Mucosa of descending colon (tissue), 3 donors: ENCODE data around the gene ABHD10. TPM values are rescaled to one million over a fixed set of nuclear protein-coding genes. Genes with fewer than 3 reads are reported as not detected.

Experiments
- ATAC-seq: fragments of 200-7000 bp; cut with Tn5 transposase; one replicate; pipeline ENCODE4 v1.9.1; 2020; ENCODE audit warnings: mild to moderate bottlenecking, moderate library complexity
- DNase-seq, 3 donors: peaks; one replicate each; pipeline ENCODE4 v3.0.0-alpha.2; 2020
- H3K36me3 ChIP-seq: fragments of 200-600 bp; one replicate; pipeline ENCODE4 v1.8.0; 2021; ENCODE audit warnings: low read depth, mild to moderate bottlenecking
- H3K4me1 ChIP-seq: fragments of 200-600 bp; one replicate; pipeline ENCODE4 v1.8.0; 2021; ENCODE audit warnings: low read depth, mild to moderate bottlenecking
- H3K4me3 ChIP-seq: fragments of 200-600 bp; one replicate; pipeline ENCODE4 v1.8.0; 2021; ENCODE audit warnings: mild to moderate bottlenecking
- H3K9me3 ChIP-seq: fragments of 200-600 bp; one replicate; pipeline ENCODE4 v1.8.0; 2021; ENCODE audit warnings: mild to moderate bottlenecking
- intact Hi-C, 2 donors: fragments of 100-400 bp; cut with DNase I in 1 of 2; cut with micrococcal nuclease in 1 of 2; formaldehyde crosslinking; loops; one replicate each; pipeline versions ENCODE4 v1.11.0 to v1.11.1; 2022; cut with DNase I, micrococcal nuclease
- total RNA-seq, 3 donors: library from RNA; stranded (reverse); fragmentation: NEBNext Ultra II Directional in 2 of 3; extraction: Animal tissue kit (Norgen Biotek cat#: 25700) in 2 of 3; gene quantifications; one replicate each; pipeline versions ENCODE4 v1.2.1 to v1.2.4, GENCODE V29; 2021 to 2023
- TF ChIP-seq, protein P1 (sequence below): fragments of 200-600 bp; IDR thresholded peaks from one replicate; pipeline ENCODE4 v1.8.0; 2022; ENCODE audit warnings: antibody characterized with exemption, mild to moderate bottlenecking
- donor health status: DM: no; HTN: no; CAD: no; lungs with moderate emphysema.
- donor health status: DM: no; HTN: no; CAD: no.
- donor health status: DM: no; HTN: yes; CAD: no.

The ABHD10 gene
- total RNA-seq, 3 donors from 2014 or later: 19.9 to 26.3 (median 22.4) TPM

DNA sequence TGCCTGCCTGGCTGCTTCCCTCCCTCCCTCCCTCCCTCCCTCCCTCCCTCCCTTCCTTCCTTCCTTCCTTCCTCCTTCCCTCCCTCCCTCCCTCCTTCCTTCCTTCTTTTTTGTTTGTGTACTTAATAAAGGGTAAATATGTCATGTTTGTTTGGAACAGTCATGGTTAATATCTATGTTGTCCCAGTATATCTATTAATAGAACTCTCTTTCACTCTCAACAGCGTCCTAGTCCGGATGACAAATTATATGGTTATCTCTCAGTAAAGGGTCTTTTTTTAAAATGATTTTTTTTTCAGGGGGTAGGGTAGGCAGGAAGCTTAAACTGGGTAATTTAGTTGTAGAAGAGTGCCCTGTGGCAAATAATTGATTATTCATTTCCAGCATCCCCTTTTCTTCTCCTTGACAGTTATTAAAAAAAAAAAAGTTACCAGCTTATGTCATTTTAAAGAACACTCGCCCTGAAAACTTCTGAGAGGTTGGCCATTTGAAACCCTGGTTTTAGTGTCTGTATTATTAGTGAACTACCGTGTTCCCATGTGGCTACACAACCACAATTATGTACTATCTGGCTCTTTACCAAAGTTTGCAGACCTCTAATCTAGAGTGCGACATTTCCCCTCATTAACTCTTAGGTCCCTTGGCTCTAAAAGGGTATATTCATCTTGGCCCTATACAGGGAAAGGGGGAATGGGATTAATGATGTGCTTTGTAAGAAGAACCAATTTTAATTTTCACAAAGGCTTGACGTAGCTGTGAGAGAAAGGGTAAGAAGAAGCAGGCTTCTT is 33.6 kb downstream of the ABHD10 start:
- no peaks in the 10 kb centered on the region for H3K36me3 ChIP-seq
- DNase-seq (no peak), ATAC-seq (no peak)
- TF ChIP-seq, protein P1, sequence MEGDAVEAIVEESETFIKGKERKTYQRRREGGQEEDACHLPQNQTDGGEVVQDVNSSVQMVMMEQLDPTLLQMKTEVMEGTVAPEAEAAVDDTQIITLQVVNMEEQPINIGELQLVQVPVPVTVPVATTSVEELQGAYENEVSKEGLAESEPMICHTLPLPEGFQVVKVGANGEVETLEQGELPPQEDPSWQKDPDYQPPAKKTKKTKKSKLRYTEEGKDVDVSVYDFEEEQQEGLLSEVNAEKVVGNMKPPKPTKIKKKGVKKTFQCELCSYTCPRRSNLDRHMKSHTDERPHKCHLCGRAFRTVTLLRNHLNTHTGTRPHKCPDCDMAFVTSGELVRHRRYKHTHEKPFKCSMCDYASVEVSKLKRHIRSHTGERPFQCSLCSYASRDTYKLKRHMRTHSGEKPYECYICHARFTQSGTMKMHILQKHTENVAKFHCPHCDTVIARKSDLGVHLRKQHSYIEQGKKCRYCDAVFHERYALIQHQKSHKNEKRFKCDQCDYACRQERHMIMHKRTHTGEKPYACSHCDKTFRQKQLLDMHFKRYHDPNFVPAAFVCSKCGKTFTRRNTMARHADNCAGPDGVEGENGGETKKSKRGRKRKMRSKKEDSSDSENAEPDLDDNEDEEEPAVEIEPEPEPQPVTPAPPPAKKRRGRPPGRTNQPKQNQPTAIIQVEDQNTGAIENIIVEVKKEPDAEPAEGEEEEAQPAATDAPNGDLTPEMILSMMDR: no peak
- H3K9me3 ChIP-seq: no peaks in the 10 kb centered on the region
- no peak overlapping the region for H3K4me3 ChIP-seq
- intact Hi-C loops: no loop called here
- H3K4me1 ChIP-seq: peaks cover 2% of the 10 kb centered on the region

DNA sequence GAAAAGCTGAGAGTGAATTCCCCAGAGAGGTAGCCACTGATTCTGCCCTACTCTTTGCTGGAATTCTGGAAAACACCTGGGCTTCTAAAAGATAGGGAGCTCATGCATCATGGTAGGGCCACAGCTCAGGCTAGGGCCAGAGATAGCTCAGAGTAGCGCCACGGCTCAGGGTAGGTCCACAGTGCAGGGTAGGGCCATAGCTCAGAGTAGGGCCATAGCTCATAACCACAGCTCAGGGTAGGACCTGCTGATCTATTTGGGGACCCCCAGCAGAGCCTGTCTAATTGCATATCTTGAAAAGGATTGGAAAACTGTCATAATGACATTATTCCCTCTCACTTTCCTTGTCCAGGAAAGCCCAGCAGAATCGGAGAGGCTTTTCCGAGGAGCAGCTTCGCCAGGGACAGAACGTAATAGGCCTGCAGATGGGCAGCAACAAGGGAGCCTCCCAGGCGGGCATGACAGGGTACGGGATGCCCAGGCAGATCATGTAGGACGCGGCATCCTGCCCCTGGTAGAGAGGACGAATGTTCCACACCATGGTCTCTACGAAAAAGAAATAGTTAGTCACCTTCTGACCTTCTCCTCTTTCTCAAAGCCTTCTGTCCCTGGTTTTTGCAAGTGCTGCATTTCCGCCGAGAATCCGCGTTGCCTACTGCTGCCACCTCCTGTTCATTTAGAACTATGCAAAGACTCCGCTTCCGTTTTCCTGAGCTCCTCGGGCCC is 34.4 kb downstream of the ABHD10 start:
- intact Hi-C loops: no loop called here
- DNase-seq: peak; percentile 53 to 70 (median 59)
- peak; percentile 89 for ATAC-seq
- TF ChIP-seq, protein P1: peak; percentile 59
- Histone ChIP-seq H3K9me3 (no peaks in the 10 kb centered on the region), H3K4me3 (no peak overlapping the region), H3K4me1 (peaks cover 2% of the 10 kb centered on the region), H3K36me3 (no peaks in the 10 kb centered on the region)

DNA sequence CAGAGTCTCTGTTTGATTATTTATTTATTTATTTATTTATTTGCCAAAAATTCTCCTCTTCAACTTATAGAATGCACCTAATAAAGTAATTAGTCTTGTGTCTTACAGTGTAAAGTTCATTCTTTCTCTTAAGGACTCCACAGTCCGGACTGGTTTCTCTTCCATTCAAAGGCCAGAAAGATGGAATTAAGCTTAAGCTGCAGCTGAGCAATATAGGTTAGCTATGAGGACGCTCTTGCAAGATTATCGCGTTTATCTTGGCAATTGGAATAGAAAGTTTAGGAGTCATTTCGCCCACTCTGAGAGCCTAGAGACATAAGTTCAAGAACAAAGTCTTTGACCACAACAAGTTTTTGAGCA is 34.9 kb downstream of the ABHD10 start:
- Histone ChIP-seq H3K4me1 (peaks cover 2% of the 10 kb centered on the region), H3K36me3 (no peaks in the 10 kb centered on the region), H3K9me3 (no peaks in the 10 kb centered on the region), H3K4me3 (no peak overlapping the region)
- DNase-seq: no peak
- intact Hi-C loops: no loop called here
- ATAC-seq: peak; percentile 24
- TF ChIP-seq, protein P1: no peak

DNA sequence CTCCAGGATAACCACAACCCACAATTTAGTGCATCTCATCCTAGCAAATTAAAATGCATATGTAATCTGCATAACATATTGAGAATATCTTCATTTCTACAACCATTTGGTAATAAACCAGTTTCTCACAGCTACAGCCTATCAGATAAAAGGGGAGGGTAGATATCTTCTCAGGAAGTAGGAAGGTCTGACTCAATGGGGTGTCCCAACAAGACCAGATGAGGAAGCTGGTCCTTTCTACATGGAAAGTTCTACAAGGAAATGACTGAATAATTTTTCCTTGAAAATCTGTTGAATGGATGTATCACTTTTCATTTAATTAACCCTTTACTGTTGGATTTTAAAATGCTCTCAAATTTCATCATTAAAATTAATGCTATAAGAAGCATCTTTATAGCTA is 38.3 kb downstream of the ABHD10 start:
- TF ChIP-seq, protein P1: no peak
- Histone ChIP-seq H3K9me3 (no peaks in the 10 kb centered on the region), H3K36me3 (no peaks in the 10 kb centered on the region), H3K4me3 (no peak overlapping the region), H3K4me1 (peaks cover 2% of the 10 kb centered on the region)
- no peak for DNase-seq
- no peak for ATAC-seq
- intact Hi-C loops: no loop called here

DNA sequence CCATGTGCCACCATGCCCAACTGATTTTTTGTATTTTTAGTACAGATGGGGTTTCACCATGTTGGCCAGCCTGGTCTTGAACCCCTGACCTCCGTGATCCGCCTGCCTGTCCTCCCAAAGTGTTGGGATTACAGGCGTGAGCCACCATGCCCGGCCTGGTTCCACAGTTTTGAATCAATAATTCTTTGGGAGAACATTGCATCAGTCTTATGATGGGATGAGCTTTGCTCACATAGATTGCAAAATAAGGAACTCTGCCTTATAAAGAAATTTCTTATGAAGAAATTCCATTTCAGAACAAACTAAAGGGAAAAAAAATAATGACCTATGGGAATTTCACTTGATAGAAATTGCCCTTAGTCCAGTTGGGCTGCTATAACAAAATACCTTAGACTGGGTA is 39.9 kb downstream of the ABHD10 start:
- Histone ChIP-seq H3K36me3 (no peaks in the 10 kb centered on the region), H3K4me1 (peaks cover 1% of the 10 kb centered on the region), H3K4me3 (no peak overlapping the region), H3K9me3 (no peaks in the 10 kb centered on the region)
- TF ChIP-seq, protein P1: no peak
- DNase-seq: no peak
- intact Hi-C loops: no loop called here
- ATAC-seq: no peak
